ENCODE data around the gene DDX11.
"Not testable (repeated sequence)": the region's sequence is repeated elsewhere in the genome, so short reads cannot be mapped to it uniquely, and the experiment has no call there.

DDX11 gene

GRCh38 chr12:31050548-31050947 is 23.1 kb upstream of the DDX11 start:
- not testable (repeated sequence) for H3K4me3 Mint-ChIP-seq; H3K27ac Mint-ChIP-seq; H3K36me3 Mint-ChIP-seq; DNase-seq (ENCODE audit: low spot score in 2 of 2); H3K9me3 Mint-ChIP-seq; ATAC-seq
- H3K4me1 Mint-ChIP-seq: peaks cover 17% of the 10 kb centered on the region

- peak overlapping the region; percentile 5 for H3K4me3 Mint-ChIP-seq
- peak overlapping the region; percentile 24 for H3K27ac Mint-ChIP-seq
- ATAC-seq: peak; percentile 90
Measured at GRCh38 chr12:31051692-31052091, 22.0 kb upstream of the DDX11 start.

DNA sequence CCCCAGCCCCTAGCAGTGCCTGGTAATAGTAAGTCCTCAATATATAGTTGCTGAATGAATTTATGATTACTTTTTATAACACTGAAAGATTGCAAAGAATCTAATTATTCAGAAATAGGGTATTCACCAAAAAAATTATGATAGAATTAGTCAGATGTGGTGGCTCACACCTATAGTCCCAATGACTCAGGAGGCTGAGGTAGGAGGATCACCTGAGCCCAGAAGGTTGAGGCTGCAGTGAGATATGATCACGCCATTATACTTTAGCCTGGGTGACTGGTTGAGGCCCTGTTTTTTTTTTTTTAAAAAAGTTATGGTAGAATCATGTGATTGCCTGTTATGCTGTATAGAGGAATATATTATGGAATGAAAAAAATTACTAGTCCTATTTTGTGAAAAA is 21.5 kb upstream of the DDX11 start:
- not testable (repeated sequence) for H3K36me3 Mint-ChIP-seq; DNase-seq (ENCODE audit: low spot score in 2 of 2); H3K9me3 Mint-ChIP-seq
- peak overlapping the region; percentile 5 for H3K4me3 Mint-ChIP-seq
- ATAC-seq: peak; percentile 46
- H3K4me1 Mint-ChIP-seq: peaks cover 17% of the 10 kb centered on the region
- peak overlapping the region; percentile 24 for H3K27ac Mint-ChIP-seq

More at GRCh38 chr12:31051692-31052091, 22.0 kb upstream of the DDX11 start:
- peak; percentile 4 to 71 for DNase-seq (ENCODE audit: low spot score in 2 of 2)
- H3K36me3 Mint-ChIP-seq, H3K9me3 Mint-ChIP-seq: not testable (repeated sequence)
- peaks cover 17% of the 10 kb centered on the region for H3K4me1 Mint-ChIP-seq

- H3K9me3 Mint-ChIP-seq; H3K4me3 Mint-ChIP-seq; H3K27ac Mint-ChIP-seq; H3K36me3 Mint-ChIP-seq; DNase-seq (ENCODE audit: low spot score in 2 of 2): not testable (repeated sequence)
- ATAC-seq: peak; percentile 48
- H3K4me1 Mint-ChIP-seq: peaks cover 17% of the 10 kb centered on the region
Measured at GRCh38 chr12:31052666-31053439, 20.8 kb upstream of the DDX11 start.

DNA sequence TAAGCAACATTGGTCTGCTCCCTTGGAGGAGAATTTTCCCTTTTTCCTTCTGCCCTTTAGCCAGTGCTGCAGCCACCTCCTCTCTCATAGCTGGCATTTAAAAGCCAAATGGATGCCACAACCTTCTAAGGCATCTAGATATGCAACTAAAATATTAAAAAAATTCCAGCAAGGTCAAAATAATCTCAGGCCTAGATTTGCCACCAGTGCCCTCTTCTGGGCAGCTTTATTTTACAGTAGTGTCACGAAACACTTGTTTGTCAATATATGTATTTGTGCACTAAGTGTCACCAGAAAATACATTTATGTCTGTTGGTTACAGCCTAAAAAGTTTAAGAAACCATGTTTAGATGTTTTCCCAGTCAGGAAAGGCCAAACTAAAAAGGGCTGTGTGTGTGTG is 19.7 kb upstream of the DDX11 start:
- H3K4me1 Mint-ChIP-seq: peaks cover 17% of the 10 kb centered on the region
- not testable (repeated sequence) for H3K36me3 Mint-ChIP-seq; DNase-seq (ENCODE audit: low spot score in 2 of 2); H3K4me3 Mint-ChIP-seq; H3K9me3 Mint-ChIP-seq; ATAC-seq; H3K27ac Mint-ChIP-seq

DNA sequence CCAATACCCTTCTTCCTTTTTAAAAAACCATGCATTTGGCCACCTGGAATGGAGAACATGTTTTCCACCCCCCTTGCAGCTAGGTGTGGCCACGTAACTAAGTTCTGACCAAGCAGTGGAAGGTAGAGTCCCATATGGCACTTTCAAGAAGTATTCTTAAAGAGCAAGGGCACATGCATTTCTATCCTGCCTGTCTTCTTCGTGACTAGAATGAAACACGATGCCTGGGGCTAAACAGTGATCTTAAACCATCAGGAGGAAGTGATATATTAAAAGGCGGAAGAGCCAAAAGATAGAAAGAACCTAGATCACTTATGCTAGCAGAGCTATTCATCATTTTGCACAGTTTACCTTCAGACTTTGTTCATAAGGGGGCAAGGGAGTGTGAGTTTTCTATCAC is 16.0 kb upstream of the DDX11 start:
- H3K9me3 Mint-ChIP-seq: no peaks in the 10 kb centered on the region
- peaks cover 2% of the 10 kb centered on the region for H3K4me1 Mint-ChIP-seq
- DNase-seq (ENCODE audit: low spot score in 2 of 2) (no peak), ATAC-seq (no peak)
- H3K4me3 Mint-ChIP-seq: no peak overlapping the region
- H3K27ac Mint-ChIP-seq: no peak overlapping the region
- no peaks in the 10 kb centered on the region for H3K36me3 Mint-ChIP-seq

GRCh38 chr12:31066196-31066595 is 7.5 kb upstream of the DDX11 start:
- peak; percentile 89 for ATAC-seq
- not testable (repeated sequence) for H3K9me3 Mint-ChIP-seq; H3K4me1 Mint-ChIP-seq; H3K27ac Mint-ChIP-seq; H3K4me3 Mint-ChIP-seq; DNase-seq (ENCODE audit: low spot score in 2 of 2); H3K36me3 Mint-ChIP-seq

- H3K36me3 Mint-ChIP-seq; H3K4me3 Mint-ChIP-seq; H3K9me3 Mint-ChIP-seq; H3K27ac Mint-ChIP-seq; H3K4me1 Mint-ChIP-seq; DNase-seq (ENCODE audit: low spot score in 2 of 2); ATAC-seq: not testable (repeated sequence)
Measured at GRCh38 chr12:31067656-31068055, 6.0 kb upstream of the DDX11 start.

DNA sequence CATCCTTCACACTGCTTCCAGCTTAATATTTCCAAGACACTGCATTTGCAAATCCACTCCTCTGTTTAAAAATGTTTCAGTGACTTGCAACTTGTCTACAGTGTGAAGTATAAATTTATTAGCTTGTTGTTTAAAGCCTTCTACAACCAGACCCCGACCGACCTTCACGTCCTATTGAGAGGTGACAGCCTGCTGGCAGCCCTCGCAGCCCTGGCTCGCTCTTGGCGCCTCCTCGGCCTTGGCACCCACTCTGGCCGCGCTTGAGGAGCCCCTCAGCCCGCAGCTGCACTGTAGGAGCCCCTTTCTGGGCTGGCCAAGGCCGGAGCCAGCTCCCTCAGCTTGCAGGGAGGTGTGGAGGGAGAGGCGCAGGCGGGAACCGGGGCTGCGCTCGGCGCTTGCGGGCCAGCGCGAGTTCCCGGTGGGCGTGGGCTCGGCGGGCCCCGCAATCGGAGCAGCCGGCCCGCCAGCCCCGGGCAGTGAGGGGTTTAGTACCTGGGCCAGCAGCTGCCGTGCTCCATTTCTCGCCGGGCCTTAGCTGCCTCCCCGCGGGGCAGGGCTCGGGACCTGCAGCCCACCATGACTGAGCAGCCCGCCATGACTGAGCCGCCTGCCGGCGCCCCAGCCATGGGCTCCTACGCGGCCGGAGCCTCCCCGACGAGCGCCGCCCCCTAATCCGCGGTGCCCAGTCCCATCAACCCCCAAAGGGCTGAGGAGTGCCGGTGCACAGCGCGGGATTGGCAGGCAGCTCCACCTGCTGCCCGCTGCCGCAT is 2.5 kb upstream of the DDX11 start:
- not testable (repeated sequence) for H3K9me3 Mint-ChIP-seq; H3K4me3 Mint-ChIP-seq; DNase-seq (ENCODE audit: low spot score in 2 of 2); H3K27ac Mint-ChIP-seq; ATAC-seq
- Mint-ChIP-seq H3K4me1 (peaks cover 22% of the 10 kb centered on the region), H3K36me3 (peaks cover 15% of the 10 kb centered on the region)

DNA sequence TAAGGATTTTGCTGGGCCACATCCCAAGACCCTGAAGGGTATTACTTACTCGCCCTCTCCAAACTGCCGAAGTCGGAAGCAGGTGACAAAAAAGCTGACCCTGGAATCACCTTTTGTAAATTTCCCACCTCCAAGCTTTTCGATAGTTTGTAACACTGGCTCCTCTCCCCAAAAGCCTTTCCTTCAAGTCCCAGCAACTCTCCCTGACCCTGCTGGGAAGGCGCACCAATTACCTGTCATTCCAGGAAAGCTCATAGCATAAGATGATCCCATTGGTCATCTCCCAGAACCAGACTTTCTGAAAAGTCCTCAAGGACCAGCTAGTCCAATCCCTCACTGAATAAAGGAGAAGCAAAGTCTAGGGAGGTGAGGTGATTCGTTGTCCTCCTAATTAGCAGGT is 698 bp upstream of the DDX11 start:
- not testable (repeated sequence) for DNase-seq (ENCODE audit: low spot score in 2 of 2); ATAC-seq; H3K9me3 Mint-ChIP-seq
- Mint-ChIP-seq H3K4me1 (peaks cover 32% of the 10 kb centered on the region), H3K27ac (peak overlapping the region; percentile 96), H3K36me3 (peaks cover 30% of the 10 kb centered on the region), H3K4me3 (peak overlapping the region; percentile 98)

GRCh38 chr12:31074333-31074874 is 744 bp downstream of the DDX11 start:
- ATAC-seq: peak; percentile 60
- DNase-seq (ENCODE audit: low spot score in 2 of 2): peak in 1 of 2 donors; percentile 28
- Mint-ChIP-seq H3K4me3 (peak overlapping the region; percentile 98), H3K27ac (peak overlapping the region; percentile 96), H3K36me3 (peaks cover 44% of the 10 kb centered on the region), H3K4me1 (peaks cover 32% of the 10 kb centered on the region)
- not testable (repeated sequence) for H3K9me3 Mint-ChIP-seq

GRCh38 chr12:31076150-31076549 is 2.5 kb downstream of the DDX11 start:
- peaks cover 46% of the 10 kb centered on the region for H3K4me1 Mint-ChIP-seq
- peaks cover 61% of the 10 kb centered on the region for H3K36me3 Mint-ChIP-seq
- DNase-seq (ENCODE audit: low spot score in 2 of 2); H3K4me3 Mint-ChIP-seq; ATAC-seq; H3K27ac Mint-ChIP-seq; H3K9me3 Mint-ChIP-seq: not testable (repeated sequence)

- not testable (repeated sequence) for ATAC-seq; H3K9me3 Mint-ChIP-seq; H3K27ac Mint-ChIP-seq; H3K4me3 Mint-ChIP-seq; DNase-seq (ENCODE audit: low spot score in 2 of 2)
- Mint-ChIP-seq H3K36me3 (peaks cover 65% of the 10 kb centered on the region), H3K4me1 (peaks cover 49% of the 10 kb centered on the region)
Measured at GRCh38 chr12:31077095-31077494, 3.4 kb downstream of the DDX11 start.

DNA sequence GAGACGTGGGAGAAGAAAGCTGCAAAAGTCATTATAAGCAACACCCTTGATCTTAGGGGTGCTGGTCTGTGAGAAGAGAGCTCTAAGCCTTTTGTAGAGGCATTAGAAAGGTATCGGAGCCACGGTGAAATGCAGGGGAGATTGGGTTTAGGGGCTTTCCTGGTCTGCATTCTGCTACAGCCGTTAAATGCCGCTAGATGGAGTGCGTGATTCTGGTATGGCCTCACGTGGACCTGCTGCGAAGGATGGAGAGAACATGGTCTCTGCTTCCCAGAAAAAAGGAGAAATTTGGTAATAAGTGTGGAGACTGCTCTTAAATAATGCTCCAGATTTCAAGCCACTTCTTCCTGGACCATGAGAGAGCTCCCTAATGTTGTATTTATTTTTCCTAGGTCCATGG is 4.3 kb downstream of the DDX11 start:
- not testable (repeated sequence) for H3K27ac Mint-ChIP-seq; ATAC-seq; H3K9me3 Mint-ChIP-seq; H3K4me3 Mint-ChIP-seq; DNase-seq (ENCODE audit: low spot score in 2 of 2)
- Mint-ChIP-seq H3K4me1 (peaks cover 45% of the 10 kb centered on the region), H3K36me3 (peaks cover 65% of the 10 kb centered on the region)

GRCh38 chr12:31079421-31079820 is 5.8 kb downstream of the DDX11 start:
- not testable (repeated sequence) for ATAC-seq; H3K9me3 Mint-ChIP-seq; H3K4me3 Mint-ChIP-seq; H3K27ac Mint-ChIP-seq; DNase-seq (ENCODE audit: low spot score in 2 of 2)
- Mint-ChIP-seq H3K4me1 (peaks cover 38% of the 10 kb centered on the region), H3K36me3 (peaks cover 58% of the 10 kb centered on the region)

All from stimulated activated effector memory CD8-positive, alpha-beta T cell treated with anti-CD3 and anti-CD28 coated beads, Interleukin-12 subunit alpha, Interleukin-12 subunit beta, amount 100 ng/mL, for 72 hours (primary cell).